HG03558 (cell line): ENCODE measurements around the gene TRIM68.

ENCODE experiments used
- ATAC-seq: cut with Tn5 transposase; IDR thresholded peaks from one replicate; pipeline ENCODE4 v1.9.1; 2021; ENCODE audit warnings: moderate number of reproducible peaks; ENCODE audit not compliant: unreplicated experiment; ENCODE audit errors: extremely low read depth

TRIM68 gene

GRCh38 chr11:4607096-4607495, 935 bp downstream of the TRIM68 start:
- ATAC-seq = no peak

DNA sequence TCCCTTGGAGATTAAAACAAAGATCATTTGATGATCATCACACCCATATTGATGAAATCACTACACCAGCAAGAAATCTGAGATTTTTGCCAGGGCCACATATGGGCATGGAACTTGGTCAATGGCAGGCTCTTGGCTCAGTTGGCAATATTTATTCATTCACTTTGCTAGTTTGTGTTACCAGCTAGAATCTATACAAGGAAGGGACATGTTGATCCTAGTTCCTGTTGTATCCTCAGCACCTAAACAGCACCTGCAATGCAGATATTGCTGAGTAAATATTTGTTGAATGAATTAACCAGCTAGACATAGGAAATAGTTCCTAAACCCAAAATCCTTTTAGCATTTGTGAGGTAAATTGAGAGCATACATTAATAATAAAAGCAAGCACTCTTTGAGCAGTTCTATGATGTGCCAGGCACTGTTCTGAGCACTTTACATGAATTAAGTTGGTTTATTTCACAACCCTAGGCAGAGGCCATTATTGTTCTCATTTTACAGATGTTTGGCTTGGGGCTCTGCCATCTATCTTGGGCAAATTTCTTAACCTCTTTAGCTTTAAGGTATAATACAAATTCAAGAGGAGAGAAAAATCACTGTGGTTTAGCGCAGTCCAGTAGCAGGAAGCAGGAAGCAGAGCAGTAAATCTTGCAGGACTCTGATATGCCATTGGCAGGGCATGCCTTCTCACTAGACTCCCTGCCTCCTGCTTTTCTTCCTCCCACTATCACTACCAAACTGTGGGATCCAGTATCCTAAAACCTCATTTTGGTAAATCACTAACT, 1.6 kb downstream of the TRIM68 start:
- ATAC-seq = no peak

DNA sequence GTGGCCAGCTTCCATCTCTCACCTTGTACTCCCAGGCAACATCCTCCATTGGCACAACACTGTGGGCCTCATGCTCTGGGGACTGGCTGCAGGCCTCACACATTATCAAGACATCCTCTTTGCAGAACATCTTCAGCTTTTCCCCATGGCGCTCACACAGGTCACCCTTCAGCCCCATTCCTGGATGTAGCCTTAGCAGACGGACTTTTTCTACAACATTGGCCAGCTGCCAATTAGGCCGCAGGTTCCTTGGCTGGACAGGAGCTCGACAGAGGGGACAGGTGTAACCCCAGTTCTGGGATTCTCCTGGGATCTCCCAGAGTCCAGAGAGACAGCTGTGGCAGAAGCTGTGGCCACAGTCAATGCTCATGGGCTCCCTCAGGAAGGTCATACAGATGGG, 3.0 kb downstream of the TRIM68 start:
- no peak for ATAC-seq

GRCh38 chr11:4593739-4594138, 14.3 kb downstream of the TRIM68 start, which contains the start of gene OR52I1:
Gene OR52I1 (plus strand): TSS chr11:4594039. CDS start chr11:4594039, 0 bp downstream.
- no peak for ATAC-seq

DNA sequence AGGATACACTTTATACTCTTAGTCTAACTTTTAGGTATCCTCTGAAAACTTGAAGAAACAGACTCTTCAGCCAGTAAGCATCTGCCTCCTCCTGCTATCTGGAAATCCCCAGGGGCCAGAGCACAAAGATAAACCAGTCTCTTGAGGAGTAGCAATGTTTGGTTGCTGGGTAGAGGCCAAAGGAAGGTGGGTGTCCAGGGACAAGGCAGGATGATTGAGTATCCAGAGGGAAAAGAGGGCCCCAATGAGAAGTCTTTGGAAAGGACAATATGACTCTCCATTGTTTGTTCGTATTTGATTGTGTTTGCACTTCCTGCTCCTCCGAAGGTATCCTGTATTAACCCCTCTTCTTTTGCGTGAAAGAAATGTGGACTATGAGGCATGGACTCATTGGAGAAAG, 19.0 kb downstream of the TRIM68 start:
- no peak for ATAC-seq

DNA sequence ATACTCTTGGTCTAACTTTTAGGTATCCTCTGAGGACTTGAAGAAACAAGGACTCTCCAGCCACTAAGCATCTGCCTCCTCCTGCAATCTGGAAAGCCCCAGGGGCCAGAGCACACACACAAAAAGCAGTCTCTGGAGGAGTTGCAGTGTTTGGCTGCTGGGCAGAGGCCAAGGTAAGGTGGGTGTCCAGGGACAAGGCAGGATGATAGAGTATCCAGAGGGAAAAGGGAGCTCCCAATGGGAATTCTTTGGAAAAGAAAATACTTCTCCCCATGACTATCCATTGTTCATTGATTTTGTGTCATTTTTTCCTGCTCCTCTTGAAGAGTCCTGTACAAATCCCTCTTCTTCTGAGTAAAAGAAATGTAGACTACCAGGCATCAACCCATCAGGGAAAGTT, 26.6 kb downstream of the TRIM68 start, which contains the start of gene OR52I2:
OR52I2 (plus strand) TSS at position 301 of the 400 bp plus-strand sequence.
- ATAC-seq = no peak

DNA sequence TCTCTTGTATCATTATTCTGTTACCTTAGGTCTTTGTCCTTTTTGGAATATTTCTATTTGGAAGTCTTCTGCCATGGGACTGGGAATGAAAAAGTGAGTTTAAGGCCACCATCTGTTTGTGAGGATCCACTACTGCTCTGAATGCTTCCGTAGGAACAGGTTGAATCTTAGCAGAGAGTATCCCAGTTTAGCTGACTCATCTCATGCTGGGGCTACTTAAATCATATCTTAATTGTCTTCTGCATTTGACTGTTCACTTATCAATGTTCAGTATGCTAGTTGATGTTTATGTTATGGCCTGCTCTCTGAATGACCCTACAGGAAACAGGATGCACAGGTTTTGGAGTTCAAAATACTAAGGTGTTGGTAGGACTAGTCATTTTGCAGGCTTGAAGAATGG, 27.9 kb downstream of the TRIM68 start:
- no peak for ATAC-seq

GRCh38 chr11:4578624-4579023, 29.4 kb downstream of the TRIM68 start:
- ATAC-seq = no peak

DNA sequence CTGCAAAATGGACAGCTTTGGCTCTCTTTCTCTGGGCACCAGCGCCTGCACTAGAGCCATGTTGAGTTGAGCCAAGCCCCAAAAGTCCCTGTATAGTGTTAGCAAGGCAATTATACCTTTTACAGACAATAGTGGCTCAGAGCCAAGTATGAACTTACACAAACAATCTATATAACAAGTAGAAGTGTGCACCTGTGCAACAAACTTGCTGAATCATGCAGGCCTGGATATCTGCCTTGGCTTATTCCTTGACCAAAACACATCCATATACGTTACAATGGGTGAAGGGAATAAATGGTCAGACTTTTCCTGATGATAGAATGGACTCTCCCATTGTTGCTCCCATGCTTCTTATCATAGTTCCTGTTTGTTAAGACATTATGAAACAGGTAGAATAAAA, 30.3 kb downstream of the TRIM68 start:
- ATAC-seq = no peak

- no peak for ATAC-seq
These were observed 31.2 kb downstream of the TRIM68 start for GRCh38 chr11:4576880-4577279.

GRCh38 chr11:4569075-4569474, 39.0 kb downstream of the TRIM68 start:
- no peak for ATAC-seq

DNA sequence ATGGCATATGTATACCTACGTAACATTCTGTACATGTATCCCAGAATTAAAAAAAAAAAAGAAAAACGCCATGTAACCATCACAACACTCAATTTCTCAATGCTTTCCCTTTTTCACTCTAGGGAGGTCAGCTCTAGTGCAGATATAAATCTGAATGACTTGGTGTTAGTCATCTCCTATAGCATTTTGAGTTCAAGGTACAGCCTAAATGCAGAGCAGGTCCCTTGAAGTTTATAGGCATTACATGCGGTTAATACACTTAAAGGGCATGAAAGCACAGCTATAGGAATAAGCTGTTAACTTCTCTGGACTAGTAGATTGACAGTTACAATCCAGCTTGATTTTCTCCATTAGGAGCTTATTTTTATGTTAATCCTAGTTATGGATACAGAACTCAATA, 42.7 kb downstream of the TRIM68 start:
- ATAC-seq = no peak

DNA sequence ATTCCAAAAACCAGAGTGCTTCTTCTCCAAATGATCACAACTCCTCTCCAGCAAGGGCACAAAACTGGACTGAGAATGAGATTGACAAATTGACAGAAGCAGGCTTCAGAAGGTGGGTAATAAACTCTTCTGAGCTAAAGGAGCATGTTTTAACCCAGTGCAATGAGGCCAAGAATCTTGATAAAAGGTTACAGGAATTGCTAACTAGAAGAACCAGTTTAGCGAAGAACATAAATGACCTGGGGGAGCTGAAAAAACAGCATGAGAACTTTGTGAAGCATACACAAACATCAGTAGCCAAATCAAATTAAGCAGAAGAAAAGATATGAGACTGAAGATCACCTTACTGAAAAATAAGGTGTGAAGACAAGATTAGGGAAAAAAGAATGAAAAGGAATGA, 47.6 kb downstream of the TRIM68 start:
- no peak for ATAC-seq

GRCh38 chr11:4559527-4560440, 48.2 kb downstream of the TRIM68 start:
- ATAC-seq = no peak

GRCh38 chr11:4551346-4551979, 56.6 kb downstream of the TRIM68 start:
- ATAC-seq = no peak
